GM10847 (cell line): ENCODE data around the gene NTMT1.

Experiments
- POLR2A ChIP-seq: IDR thresholded peaks from 2 replicates; pipeline ENCODE4 v1.6.1; 2011; ENCODE audit not compliant: insufficient read length; ENCODE audit errors: extremely low read depth

The NTMT1 gene

GRCh38 chr9:129624947-129625346 lies 1.0 kb upstream of the NTMT1 start:
- TF ChIP-seq POLR2A: no peak

DNA sequence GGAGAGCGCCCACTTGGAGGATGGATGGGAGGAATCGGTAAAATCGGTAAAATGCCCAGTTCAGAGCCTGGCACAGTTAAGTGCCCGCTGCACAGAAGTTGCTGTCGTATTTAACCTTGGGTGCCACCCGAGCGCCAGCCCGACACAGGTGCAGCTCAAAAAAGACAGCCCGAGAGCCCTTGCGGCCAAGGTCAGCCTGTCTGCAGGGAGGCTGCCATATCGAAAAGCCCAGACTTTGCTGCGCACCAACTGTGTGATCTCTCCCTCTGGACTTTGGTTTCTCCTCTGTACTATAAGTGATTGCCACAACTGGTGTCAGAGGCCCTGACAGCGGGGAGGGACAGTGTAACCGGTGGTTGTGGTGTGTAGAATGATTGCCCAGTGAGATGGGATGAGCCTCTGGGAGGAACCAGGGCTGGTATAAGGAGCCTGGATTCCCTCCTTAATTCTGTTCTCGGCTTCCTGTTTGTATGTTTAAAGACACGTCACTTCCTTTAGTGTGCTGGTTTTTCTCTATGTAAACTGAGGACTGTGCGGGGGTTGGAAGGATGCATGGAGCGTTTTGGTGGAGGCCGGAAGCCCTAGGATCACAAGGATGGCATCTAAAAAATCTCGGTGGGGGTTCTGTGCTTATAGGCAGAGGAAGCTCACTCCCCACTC lies 792 bp downstream of the NTMT1 start:
- no peak for TF ChIP-seq POLR2A

DNA sequence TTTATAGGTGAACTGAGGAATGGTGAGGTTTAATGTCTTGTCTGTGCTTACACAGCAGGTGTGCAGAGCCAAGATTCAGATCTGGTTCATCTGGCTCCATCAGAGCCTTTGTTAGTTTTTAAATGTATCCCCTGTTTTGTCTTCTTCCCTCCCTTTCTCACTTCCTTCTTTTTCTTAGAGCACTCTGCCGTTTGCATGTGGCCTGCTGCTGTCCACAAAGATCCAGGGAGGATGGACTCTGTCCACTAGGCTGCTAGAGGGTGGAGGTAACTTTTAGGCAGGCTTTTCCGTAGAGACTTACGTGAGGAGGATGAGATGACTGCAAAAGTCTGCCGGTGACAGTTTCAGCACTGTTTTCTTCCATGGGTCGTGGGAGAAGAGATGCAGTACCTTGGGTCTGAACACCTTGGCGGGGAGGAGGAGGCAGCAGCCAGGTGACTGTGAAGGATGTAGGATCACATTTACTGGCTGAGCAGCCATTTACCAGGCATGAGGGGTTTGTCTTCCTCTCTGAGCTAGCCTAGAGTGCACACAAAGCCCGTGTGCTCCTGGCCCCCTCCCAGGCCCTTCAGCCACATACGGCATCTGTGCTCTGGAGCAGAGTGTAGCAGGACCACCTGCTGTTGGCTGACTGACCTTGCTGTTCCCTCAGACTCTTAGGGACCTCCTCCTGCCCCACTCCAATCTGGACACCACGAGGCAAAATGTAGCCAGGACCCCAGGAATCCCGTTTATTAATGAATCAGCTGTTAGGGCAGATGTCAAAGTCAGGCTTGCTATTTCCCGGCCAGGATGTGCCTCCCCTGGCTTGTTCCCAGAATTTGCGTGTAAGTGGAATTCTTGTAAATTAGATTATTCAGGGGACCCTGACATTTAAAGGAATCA lies 1.8 kb downstream of the NTMT1 start:
- TF ChIP-seq POLR2A: no peak

- TF ChIP-seq POLR2A: no peak
Measured at GRCh38 chr9:129628709-129629108, 2.7 kb downstream of the NTMT1 start.

- TF ChIP-seq POLR2A: no peak
Measured at GRCh38 chr9:129629251-129629820, 3.4 kb downstream of the NTMT1 start.

GRCh38 chr9:129630967-129631673 lies 5.2 kb downstream of the NTMT1 start:
- TF ChIP-seq POLR2A: no peak

- TF ChIP-seq POLR2A: no peak
Measured at GRCh38 chr9:129631674-129632129, 5.7 kb downstream of the NTMT1 start.

- no peak for TF ChIP-seq POLR2A
Measured at GRCh38 chr9:129632460-129632859, 6.5 kb downstream of the NTMT1 start.

- no peak for TF ChIP-seq POLR2A
Measured at GRCh38 chr9:129633207-129633606, 7.2 kb downstream of the NTMT1 start.

DNA sequence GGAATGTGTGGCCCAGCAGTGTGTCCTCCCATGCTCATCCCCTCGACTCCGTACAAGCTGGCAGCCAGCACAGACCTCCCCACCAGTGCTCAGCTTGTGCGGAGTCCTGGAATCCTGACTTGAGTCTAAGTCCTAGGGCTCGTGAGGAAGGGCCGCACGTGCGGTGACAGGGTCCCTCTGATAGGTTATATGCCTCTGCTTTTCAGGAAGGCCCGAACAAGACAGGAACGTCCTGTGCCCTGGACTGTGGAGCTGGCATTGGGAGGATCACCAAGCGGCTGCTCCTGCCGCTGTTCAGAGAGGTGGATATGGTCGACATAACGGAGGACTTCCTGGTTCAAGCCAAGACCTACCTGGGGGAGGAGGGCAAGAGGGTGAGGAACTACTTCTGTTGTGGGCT lies 7.9 kb downstream of the NTMT1 start:
- no peak for TF ChIP-seq POLR2A

DNA sequence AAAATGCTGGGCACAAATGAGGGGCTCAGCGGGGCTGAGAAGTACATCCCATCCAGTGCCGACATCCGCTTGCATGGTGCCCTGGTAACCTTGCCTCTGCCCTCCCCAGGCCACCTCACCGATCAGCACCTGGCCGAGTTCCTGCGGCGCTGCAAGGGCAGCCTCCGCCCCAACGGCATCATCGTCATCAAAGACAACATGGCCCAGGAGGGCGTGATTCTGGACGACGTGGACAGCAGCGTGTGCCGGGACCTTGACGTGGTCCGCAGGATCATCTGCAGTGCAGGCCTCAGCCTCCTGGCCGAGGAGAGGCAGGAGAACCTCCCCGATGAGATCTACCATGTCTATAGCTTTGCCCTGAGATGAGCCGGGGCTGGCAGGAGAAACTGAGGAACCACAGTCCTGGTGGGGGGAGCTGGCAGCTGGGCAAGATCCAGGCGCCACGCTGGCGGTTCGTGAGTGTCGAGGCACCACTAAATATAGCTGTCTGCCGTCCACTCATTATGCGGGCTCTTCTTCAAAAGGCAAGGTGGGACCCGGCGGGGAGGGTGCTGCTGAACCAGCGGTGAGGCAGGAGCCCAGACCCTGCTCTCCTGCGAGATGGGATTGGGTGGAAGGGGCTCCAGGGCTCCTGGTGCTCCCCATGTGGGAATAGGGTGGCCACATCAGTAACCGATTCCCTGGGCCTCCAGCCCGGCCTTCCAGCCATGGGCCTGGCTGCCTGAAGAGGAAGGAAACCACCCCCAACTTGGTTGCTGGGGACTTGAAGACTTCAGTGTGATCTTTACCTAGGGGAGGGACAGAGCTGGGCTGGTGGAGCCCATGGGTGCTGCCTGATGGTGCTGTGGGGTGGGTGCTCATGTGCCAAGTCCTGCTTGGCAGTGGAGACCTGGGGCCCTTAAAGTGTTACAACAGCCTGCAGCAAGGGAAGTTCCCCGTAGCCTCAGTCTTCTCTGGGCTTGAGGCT lies 9.4 kb downstream of the NTMT1 start:
- TF ChIP-seq POLR2A: no peak

- TF ChIP-seq POLR2A: no peak
Measured at GRCh38 chr9:129637102-129637501, 11.1 kb downstream of the NTMT1 start.

GRCh38 chr9:129637673-129638439 lies 11.9 kb downstream of the NTMT1 start:
- TF ChIP-seq POLR2A: no peak
